HG03039 (cell line): Measurements from ENCODE around the gene PTPRC.
"Not testable (repeated sequence)": the region's sequence is repeated elsewhere in the genome, so short reads cannot be mapped to it uniquely, and the experiment has no call there.

Experiments
- ATAC-seq: cut with Tn5 transposase; IDR thresholded peaks from one replicate; pipeline ENCODE4 v1.9.1; 2021; ENCODE audit warnings: mild to moderate bottlenecking, moderate library complexity; ENCODE audit not compliant: unreplicated experiment

Gene PTPRC, protein sequence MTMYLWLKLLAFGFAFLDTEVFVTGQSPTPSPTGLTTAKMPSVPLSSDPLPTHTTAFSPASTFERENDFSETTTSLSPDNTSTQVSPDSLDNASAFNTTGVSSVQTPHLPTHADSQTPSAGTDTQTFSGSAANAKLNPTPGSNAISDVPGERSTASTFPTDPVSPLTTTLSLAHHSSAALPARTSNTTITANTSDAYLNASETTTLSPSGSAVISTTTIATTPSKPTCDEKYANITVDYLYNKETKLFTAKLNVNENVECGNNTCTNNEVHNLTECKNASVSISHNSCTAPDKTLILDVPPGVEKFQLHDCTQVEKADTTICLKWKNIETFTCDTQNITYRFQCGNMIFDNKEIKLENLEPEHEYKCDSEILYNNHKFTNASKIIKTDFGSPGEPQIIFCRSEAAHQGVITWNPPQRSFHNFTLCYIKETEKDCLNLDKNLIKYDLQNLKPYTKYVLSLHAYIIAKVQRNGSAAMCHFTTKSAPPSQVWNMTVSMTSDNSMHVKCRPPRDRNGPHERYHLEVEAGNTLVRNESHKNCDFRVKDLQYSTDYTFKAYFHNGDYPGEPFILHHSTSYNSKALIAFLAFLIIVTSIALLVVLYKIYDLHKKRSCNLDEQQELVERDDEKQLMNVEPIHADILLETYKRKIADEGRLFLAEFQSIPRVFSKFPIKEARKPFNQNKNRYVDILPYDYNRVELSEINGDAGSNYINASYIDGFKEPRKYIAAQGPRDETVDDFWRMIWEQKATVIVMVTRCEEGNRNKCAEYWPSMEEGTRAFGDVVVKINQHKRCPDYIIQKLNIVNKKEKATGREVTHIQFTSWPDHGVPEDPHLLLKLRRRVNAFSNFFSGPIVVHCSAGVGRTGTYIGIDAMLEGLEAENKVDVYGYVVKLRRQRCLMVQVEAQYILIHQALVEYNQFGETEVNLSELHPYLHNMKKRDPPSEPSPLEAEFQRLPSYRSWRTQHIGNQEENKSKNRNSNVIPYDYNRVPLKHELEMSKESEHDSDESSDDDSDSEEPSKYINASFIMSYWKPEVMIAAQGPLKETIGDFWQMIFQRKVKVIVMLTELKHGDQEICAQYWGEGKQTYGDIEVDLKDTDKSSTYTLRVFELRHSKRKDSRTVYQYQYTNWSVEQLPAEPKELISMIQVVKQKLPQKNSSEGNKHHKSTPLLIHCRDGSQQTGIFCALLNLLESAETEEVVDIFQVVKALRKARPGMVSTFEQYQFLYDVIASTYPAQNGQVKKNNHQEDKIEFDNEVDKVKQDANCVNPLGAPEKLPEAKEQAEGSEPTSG (N-terminal part only)

DNA sequence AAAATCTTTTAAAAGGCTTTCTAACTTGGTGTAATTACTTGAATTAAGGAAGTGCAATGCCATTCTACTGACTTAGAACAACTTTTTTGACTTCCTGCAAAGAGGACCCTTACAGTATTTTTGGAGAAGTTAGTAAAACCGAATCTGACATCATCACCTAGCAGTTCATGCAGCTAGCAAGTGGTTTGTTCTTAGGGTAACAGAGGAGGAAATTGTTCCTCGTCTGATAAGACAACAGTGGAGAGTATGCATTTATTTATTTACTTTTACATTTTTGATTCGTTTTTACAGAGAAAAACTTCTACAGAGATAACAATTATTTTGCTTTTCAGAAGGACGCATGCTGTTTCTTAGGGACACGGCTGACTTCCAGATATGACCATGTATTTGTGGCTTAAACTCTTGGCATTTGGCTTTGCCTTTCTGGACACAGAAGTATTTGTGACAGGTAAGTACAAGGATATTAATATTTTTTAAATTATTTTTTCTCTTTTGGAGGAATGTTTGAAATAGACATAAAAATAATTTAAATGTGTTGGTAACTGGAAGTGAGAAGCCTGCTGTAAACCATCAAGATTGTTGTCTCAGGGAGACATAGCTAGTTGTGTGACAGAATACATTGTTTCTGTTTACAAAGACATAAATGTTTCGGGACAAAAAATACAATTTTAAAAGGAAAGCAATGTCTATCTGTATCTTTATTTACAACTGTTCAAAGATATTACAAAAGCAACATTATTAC lies at the start of gene PTPRC:
Gene PTPRC (plus strand): TSS at position 147 of the 742 bp plus-strand sequence. CDS start 229 bp downstream, at position 376.
- ATAC-seq: peak; percentile 61

DNA sequence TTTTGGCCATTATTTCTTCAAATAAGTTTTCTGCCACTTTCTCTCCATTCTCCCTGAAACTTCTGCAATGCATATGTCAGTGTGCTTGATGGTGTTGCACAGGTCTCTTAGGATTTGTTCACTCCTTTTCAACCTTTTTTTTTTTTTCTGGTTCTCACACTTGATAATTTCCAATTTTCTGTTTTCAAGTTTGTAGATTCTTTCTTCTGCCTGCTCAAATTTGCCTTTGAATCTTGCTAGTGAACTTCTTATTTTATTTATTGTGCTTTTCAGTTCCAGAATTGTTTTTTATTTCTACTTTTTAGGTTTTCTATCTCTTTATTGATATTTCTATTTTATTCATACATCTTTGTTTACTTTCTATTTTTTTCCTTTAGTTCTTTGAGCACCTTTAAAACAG lies 48.4 kb upstream of the PTPRC start:
- no peak for ATAC-seq

DNA sequence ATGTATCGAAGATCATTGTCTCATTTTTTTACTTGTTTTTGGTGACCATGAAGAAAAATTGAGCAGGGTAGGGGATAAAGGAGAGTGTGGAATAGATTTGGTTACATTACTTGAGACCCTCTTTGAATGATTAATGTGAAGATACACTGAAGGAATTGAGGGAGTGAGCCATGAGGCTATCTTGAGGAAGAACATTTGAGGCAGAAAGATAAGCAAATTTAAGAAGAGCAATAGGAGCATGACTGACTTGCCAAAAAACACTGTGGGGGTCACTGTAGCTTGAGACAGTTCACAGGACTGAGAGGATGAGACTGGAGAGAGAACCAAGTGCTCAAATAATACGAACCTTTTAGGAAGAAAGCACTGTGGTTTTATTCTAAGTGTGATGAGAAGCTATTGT lies 43.1 kb upstream of the PTPRC start:
- no peak for ATAC-seq

DNA sequence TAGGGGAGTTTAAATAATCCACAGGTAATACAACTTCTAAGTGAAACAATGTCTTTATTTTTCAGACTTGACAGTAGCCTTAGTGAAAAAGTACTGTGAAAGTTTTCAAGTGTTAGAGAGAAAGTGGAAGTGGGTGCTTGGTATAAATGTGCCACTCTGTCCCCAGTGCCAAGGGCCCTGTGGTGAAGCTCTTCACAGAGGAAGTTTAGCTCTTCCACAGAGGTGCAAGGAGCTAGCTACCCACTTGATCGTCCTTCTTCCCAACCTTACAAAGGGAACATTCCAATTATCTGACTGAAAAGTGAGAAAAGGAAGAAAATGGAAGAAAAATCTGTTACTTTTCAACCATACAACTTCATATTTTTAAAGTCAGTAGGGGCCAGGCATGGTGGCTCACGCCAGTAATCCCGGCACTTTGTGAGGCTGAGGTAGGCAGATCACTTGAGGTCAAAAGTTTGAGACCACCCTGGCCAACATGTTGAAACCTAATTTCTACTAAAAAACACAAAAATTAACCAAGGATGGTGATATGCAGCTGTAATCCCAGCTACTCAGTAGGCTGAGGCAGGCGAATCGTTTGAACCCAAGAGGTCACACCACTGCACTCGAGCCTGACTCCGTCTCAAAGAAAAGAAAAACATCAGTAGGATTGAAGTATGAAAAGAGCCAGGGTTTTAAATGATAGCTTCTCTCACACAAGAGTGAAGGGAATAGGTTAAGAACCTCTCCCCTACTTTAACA lies 41.0 kb upstream of the PTPRC start:
- ATAC-seq: peak; percentile 43

DNA sequence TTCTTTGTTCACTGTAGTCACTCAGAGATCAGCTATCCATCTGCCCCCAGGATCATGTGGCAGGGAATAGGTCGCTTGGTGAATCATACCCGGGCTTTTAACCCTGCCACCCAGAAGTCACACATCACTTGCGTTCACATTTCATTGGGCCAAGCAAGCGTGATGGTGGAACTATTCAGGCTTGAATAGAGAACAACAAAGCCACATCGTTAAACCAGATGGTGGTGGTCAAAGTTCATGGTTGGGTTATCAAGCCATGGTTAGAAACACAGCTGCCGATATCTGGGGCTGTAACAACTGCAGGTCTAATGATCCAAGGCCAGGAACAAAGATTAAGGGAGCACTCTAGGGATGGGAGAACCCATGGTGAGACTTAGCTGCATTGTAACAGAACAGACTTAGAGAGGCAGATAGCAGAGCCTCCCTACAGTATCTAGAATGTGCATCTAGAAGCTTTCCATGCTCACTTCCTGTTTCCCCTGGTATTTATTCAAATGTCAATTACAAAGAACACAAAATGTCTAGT lies 40.0 kb upstream of the PTPRC start:
- peak; percentile 55 for ATAC-seq

DNA sequence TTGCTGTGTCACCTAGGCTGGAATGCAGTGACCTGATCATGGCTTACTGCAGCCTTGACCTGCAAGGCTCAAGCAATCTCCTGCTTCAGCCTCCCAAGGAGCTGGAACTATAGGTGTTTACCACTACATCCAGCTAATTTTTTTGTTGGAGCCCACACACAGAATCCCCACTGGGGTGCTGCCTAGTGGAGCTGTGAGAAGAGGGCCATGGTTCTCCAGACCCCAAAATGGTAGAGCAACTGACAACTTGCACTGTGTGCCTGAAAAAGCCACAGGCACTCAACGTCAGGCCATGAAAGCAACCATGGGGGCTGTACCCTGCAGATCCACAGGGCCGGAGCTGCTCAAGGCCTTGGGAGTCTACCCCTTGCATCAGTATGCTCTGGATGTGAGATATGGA lies 39.1 kb upstream of the PTPRC start:
- no peak for ATAC-seq

DNA sequence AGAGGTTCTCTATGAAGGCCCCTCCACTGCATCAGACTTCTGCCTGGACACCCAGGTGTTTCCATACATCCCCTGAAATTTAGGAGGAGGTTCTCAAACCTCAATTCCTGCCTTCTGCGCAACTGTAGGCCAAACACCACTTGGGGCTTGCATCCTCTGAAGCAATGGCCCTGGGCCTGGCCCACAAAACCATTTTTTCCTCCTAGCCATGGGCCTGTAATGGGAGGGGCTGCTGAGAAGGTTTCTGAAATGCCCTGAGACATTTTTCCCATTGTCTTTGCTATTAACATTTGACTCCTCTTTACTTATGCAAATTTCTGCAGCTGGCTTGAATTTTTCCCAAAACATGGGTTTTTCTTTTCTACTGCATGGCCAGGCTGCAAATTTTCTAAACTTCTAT lies 37.9 kb upstream of the PTPRC start:
- no peak for ATAC-seq

DNA sequence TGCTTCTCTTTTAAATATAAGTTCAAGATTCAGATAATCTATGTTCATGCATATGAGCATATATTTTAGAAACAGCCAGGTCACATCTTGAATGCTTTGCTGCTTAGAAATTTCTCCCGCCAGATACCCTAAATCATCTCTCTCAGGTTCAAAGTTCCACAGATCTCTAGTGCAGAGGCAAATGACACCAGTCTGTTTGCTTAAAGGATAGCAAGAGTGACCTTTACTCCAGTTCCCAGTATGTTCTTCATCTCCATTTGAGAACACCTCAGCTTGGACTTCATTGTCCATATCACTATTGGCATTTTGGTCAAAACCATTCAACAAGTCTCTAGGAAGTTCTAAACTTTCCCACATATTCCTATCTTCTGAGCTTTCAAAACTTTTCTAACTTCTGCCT lies 37.5 kb upstream of the PTPRC start:
- ATAC-seq: not testable (repeated sequence)

DNA sequence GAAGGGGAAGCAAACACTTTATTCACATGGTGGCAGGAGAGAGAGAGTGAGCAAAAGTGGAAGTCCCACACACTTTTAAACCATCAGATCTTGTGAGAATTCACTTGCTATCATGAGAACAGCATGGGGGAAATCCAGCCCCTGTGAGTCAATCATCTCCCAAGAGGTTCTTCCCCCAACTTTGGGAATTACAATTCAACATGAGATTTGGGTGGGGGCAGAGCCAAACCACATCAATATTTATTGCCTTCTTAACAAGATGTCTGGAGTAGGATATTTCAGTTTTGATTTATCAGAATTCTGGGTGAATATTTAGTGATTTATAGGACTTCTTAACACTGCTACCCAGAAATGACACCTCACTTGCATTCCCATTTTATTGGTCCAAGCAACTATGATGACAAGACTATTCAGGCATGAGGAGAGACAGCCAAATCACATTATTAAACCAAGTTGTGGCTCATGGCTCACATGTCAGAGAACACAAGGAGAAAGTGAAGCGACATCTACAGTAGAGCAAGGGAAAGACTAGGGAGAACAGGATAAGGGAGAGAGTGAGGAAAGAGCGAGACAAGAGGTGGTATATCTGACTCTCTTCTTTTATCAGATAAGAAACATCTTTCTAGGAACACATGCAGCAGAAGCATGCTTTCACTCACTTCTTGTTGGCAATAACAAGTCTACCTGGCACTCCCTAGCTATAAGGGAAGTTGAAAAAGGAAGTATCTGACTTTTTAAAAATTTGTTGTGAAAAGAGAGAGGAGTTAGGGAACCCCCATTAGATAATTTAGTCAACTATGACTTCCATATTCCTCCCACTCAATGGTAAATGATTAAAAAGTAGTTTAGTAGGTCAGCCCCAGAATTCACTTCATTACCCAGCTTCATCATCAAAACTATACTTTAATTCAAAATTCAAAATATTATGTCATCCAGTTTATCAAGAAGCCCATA lies 36.6 kb upstream of the PTPRC start:
- ATAC-seq: no peak

DNA sequence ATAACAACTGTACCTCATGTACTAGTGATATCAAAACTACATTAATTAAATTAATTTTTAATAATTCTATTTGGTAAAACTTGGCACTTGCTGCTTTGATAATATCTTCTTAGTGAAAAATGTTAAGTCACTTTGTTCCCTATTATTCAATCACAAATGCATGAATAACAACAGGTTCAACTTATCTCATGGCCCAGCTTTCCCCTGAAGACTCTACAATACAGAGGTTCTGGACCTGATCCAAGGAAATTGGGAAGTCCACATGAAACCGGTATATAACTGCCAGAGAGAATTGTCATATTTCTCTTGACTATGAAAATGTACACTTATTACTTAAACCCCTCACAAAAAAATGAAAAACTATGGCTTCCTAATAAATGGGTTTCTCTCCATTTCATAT lies 33.9 kb upstream of the PTPRC start:
- no peak for ATAC-seq

DNA sequence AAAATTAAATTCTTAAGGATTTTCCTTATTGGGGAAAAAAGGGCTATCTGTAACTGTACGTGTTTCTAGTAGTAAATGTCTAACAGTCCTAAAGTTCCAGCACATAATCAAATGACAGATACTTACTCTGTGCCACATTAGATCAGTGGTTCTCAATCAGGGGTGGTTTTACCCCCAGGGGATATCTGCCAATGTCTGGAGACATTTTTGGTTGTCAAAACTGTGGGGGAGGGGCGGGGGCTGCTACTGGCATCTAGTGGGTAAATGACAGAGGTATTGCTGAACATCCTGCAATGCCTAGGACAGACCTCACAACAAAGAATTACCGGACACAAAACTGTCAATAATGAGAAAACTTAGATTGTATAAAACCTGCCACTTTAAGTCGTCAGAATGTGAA lies 33.4 kb upstream of the PTPRC start:
- no peak for ATAC-seq

DNA sequence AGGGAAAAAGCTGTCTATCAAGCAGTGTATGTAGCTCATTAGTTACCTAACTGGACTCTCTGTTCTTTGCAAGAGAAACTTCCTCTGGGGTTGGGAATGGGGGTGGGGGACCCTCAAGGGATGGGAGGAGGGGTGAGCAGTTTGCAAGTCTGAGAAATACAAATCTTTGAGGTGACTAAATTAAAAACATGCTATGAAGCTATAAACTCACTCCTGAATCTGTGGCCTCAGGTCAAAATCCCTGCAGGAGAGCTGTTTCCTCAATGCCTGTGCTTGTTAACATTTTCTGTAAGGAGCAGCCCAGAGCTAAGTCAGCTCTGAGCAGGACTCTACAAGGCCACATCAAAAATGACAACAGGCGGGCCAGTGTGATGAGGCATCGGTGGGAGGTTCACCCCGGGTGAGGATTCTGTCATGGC lies 32.8 kb upstream of the PTPRC start:
- ATAC-seq: no peak

DNA sequence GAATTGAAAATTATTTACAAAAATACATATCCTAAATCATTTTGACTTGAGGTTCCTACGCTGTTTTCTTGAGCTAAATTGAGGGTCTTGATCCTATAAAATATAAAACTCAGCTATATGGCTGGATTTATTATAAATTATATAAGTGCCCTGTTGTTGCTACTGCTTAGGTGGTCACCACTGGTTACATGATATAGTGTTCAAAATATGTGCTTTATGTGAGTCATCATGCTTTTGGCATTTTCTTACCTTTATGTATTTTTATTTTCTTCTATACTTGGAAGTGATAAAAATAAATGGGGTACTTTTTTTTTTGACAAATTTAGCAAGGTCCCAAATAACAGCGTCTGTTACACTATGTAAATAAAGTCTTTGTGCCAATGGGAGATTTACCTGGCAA lies 31.1 kb upstream of the PTPRC start:
- no peak for ATAC-seq

DNA sequence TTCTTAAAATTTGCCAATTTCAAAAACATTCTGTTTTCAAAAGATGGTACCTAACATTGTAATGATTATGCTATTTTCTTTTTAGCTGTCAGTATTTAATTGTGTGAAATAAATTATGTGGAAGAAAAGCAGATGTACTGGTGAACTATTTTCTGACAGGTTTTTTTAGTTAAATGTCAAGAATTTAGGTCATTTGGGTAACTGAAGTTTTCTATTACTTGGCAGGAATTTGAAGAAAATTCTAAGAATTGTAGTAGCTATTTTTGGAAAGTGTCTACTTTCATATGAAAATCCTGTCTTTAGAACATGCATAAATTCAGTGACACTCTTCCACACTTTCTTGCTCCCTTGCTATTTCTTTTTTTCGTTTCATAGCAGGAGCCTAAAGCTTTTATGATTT lies 28.5 kb upstream of the PTPRC start:
- no peak for ATAC-seq

DNA sequence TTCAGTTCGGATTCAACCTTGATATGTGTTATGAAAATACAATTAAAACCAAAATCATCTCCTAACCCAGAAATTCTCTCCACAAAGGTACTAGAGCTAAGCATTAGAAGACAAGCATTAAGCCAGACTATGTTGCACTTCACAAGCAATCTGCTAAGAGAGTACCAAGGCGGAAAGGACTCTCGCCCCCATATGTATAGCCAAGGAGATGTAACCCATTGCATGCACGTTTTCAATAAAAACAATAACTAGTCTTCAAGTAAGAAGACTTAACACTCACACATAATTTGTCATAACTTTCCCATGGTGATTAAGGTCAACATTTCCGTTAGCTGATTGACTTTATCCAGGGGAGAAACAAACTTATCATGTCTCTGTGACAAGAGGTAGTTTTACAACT lies 27.6 kb upstream of the PTPRC start:
- no peak for ATAC-seq

DNA sequence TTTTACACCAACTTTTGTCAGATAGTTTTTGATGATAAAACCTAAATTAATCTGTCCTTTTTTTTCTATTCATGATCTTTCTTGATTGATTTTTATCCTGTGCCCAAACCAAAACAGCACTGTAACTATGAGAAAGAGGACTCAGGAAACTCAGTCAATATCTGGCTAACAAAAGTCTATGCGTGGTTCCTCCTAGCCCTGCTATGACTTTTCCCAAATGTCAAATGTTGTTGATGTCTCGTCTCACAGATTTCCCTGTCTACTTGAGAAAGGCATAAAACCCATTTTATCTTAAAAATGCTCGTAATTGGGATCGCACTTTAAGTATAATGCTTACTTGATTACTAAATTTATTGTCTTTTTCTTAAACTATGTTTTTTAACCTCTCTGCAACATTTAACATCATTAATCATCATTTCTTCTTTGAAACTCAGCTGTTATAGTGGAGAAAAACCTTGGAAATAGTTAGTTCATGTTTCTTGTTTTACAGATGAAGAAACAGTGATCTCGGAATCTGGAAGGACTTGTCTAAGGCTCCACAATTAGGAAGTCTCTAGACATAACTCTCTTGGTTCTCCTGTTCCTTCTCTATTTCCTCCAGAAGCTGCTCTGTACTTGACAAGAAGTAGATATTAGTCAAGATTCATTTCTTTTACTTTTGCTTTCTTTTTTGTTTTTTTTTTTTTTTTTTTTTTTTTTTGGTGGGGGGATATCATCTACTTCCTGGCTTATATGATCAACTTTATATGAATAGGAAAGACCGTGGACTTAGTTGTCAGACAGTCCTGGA lies 26.2 kb upstream of the PTPRC start:
- no peak for ATAC-seq

DNA sequence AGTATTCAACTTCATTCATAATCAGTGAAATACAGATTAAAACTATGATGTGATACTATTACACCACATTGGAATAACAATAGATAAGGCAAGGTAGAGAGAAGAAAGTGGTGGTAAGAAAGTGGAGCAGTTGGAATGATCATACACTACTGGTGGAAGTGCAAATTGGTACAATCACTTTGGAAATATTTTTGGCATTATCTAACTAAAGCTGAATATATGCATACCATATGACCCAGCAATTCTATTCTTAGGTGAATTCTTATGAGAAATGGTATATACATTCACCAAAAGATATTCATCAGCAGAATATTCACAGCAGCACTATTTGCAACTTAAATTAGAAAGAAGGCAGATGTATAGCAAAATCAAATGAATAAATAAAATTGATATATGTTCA lies 21.4 kb upstream of the PTPRC start:
- ATAC-seq: no peak
